GM20431 (cell line): Measurements from ENCODE around the gene TEX29.

ENCODE experiments used
- in situ Hi-C: fragments of 300-500 bp; cut with MseI, MboI; formaldehyde crosslinking; loops from one replicate; pipeline ENCODE4 v1.15.0; 2020; ENCODE audit warnings: low sequenced_read_pairs; ENCODE audit not compliant: unreplicated experiment

TEX29 gene

GRCh38 chr13:111337741-111338140, 17.3 kb downstream of the TEX29 start:
- in situ Hi-C loops, result no loop called here

GRCh38 chr13:111338841-111339240, 18.4 kb downstream of the TEX29 start:
- in situ Hi-C loops, result no loop called here

GRCh38 chr13:111339366-111340143, 19.1 kb downstream of the TEX29 start:
- in situ Hi-C loops, result no loop called here

GRCh38 chr13:111341886-111342285, 21.4 kb downstream of the TEX29 start:
- in situ Hi-C loops, result no loop called here

GRCh38 chr13:111342721-111343120, 22.3 kb downstream of the TEX29 start:
- in situ Hi-C loops, result no loop called here

- in situ Hi-C loops, result no loop called here
These were observed 22.9 kb downstream of the TEX29 start for GRCh38 chr13:111343186-111343805.

- in situ Hi-C loops, result no loop called here
These were observed 24.2 kb downstream of the TEX29 start for GRCh38 chr13:111344471-111345191.

- in situ Hi-C loops, result no loop called here
These were observed 25.2 kb downstream of the TEX29 start for GRCh38 chr13:111345682-111346081.

- in situ Hi-C loops, result no loop called here
These were observed 25.7 kb downstream of the TEX29 start for GRCh38 chr13:111346101-111346680.

GRCh38 chr13:111347438-111347837, 27.0 kb downstream of the TEX29 start:
- in situ Hi-C loops, result no loop called here

GRCh38 chr13:111353508-111353907, 33.1 kb downstream of the TEX29 start:
- in situ Hi-C loops, result no loop called here

GRCh38 chr13:111354789-111355188, 34.3 kb downstream of the TEX29 start:
- in situ Hi-C loops, result no loop called here

GRCh38 chr13:111356795-111357194, 36.4 kb downstream of the TEX29 start:
- in situ Hi-C loops, result no loop called here

GRCh38 chr13:111359237-111359915, 38.9 kb downstream of the TEX29 start:
- in situ Hi-C loops, result no loop called here

- in situ Hi-C loops, result no loop called here
These were observed 39.5 kb downstream of the TEX29 start for GRCh38 chr13:111359930-111360329.

- in situ Hi-C loops, result no loop called here
These were observed 40.0 kb downstream of the TEX29 start for GRCh38 chr13:111360452-111360851.

GRCh38 chr13:111361046-111361872, 40.8 kb downstream of the TEX29 start:
- in situ Hi-C loops, result no loop called here

- in situ Hi-C loops, result no loop called here
These were observed 41.6 kb downstream of the TEX29 start for GRCh38 chr13:111361873-111362648.

- in situ Hi-C loops, result no loop called here
These were observed 42.7 kb downstream of the TEX29 start for GRCh38 chr13:111363121-111363520.
